IPS-18c (cell line): ENCODE measurements around the gene MBD5.

Experiments used
- H3K4me3 ChIP-seq: 2 replicates; pipeline ENCODE4 v1.7.0; 2013; ENCODE audit warnings: low read depth, mild to moderate bottlenecking, low read length, moderate library complexity; ENCODE audit not compliant: insufficient read depth
- H3K9me3 ChIP-seq: one replicate; pipeline ENCODE4 v1.6.1; 2013; ENCODE audit warnings: mild to moderate bottlenecking, low read length, moderate library complexity; ENCODE audit not compliant: control insufficient read depth, insufficient read depth

Gene MBD5

DNA sequence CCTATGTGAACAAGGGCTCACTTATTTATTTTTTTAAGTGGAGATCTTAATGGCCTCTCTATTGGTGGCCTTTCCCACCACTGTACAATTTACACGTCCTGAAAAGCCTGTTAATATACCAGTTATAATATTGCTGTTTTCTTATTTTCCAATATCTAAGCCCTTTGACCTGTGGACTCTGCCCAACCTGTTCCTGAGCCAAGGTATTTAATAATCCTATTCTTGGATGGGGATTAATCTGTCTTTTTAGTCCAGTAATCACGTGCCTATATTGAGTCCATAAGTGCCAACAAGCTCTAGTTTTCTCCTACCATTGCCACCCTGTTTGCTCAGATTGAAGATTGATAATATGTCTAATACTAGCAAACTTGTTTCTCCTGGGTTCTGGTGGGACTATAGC lies 42.7 kb downstream of the MBD5 start:
- H3K4me3 ChIP-seq: no peak overlapping the region
- H3K9me3 ChIP-seq: no peaks in the 10 kb centered on the region

GRCh38 chr2:148065936-148066335 lies 45.0 kb downstream of the MBD5 start:
- Histone ChIP-seq H3K4me3 (no peak overlapping the region), H3K9me3 (no peaks in the 10 kb centered on the region)

DNA sequence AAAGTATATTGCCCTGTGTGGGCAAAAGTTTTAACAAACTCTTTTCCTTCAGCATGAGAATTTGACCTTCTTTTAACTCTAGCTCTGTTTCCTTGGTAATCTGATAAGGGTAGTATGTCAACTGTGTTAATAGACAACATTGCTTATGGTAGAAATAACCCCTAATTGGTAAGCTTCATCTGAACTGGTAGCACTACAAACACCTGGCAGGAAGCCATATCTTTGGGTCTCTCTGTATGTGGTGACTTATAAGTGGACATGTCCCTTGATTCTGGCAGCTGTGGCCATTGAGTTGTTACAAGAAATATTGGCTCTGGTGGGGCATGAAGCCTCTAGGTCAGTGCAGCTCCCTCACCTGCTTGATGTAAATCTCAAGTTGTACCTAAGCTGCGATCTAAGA lies 46.9 kb downstream of the MBD5 start:
- H3K4me3 ChIP-seq: no peak overlapping the region

DNA sequence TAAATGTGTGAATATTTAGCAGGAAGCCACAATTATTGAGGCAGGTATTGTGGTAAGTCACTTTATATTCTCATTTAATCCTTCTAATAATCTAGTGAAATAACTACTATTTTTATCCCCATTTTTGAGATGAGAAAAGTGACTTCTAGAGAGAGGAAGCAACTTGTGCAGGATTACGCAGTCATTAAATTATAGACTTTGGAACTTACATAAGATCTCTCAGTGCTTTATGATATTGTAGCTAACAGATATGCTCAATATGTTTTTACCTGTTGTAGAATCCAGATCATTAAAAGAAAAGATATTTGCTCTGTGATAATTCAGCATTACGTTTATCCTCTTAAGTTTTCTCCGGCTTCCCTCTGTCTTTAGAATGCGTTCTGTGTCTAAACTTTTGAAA lies 50.5 kb downstream of the MBD5 start:
- Histone ChIP-seq H3K9me3 (no peaks in the 10 kb centered on the region), H3K4me3 (no peak overlapping the region)

More for the DNA sequence above, 46.9 kb downstream of the MBD5 start:
- H3K9me3 ChIP-seq: no peaks in the 10 kb centered on the region

DNA sequence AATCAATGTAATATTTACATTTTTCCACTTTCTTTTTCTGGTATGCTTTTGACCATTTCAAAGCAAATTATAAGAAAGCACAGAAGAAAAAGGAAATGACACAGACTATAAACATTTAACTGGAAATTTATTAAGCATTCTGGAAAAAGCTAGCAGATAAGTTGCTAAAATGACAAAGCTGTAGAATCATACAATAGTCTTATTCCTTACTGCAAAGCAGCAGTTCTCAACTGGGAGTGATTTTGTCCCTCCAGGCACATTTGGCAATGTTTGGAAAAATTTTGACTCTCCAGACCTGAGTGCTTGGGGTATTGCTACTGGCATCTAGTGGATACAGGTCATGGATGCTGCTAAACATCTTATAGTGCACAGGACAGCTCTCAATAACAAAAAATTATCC lies 75.1 kb downstream of the MBD5 start:
- Histone ChIP-seq H3K4me3 (no peak overlapping the region), H3K9me3 (no peaks in the 10 kb centered on the region)

- Histone ChIP-seq H3K9me3 (no peaks in the 10 kb centered on the region), H3K4me3 (no peak overlapping the region)
These were observed 81.8 kb downstream of the MBD5 start for GRCh38 chr2:148102641-148103040.

DNA sequence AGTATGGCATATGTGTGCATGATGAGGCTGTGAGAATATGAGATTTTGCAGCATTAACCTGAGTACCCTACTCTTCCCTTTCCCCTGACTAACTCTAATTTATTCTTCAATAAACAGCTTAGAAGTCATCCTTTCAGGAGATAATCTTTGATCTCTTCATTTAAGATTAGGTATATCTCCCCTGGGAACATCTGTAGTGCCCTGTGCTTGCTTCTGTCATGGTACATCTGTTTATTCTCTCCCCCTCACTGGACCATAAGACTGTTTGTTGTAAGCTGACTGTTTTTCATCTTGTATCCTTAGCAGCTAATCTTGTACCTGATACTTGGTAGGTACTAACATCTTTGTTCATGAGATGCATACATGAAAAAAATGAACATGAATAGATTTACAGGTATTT lies 83.1 kb downstream of the MBD5 start:
- Histone ChIP-seq H3K9me3 (no peaks in the 10 kb centered on the region), H3K4me3 (no peak overlapping the region)

DNA sequence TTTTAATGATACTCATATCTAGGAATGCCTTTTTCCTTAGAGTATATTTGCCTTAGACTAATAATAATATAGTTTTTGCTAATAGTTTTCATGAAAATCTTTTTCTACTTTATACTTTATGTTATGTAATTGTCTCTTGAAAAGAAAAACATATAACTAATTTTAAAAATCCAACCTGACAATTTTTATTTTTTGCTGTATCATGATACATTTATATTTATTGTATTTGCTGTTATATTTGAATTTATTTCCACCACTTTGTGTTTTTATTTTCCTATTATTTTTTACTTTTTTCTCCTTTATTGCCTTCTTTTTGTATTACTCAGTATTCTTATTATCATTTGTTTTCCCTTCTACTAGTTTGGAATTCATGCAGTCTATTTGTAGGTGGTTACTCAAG lies 85.4 kb downstream of the MBD5 start:
- Histone ChIP-seq H3K4me3 (no peak overlapping the region), H3K9me3 (no peaks in the 10 kb centered on the region)

DNA sequence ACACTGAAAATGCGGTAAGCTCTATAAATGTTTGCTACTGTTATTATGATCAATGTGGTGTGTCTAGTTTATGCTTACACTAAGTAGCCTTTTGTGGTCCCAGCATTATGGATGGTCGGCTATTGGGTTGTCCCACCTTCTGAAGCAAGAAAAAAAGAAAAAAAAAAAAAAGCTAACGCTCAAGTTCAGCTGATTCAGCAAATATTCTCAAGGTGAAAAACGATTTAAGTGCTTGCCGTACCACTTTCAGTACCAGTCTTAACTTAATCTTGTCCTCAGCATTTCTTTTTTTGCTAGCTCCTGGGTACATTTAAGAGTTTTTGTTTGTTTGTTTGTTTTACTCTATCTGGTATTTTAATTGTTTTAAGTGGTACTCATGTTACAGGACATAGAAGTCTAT lies 87.5 kb downstream of the MBD5 start:
- H3K9me3 ChIP-seq: no peaks in the 10 kb centered on the region
- no peak overlapping the region for H3K4me3 ChIP-seq

DNA sequence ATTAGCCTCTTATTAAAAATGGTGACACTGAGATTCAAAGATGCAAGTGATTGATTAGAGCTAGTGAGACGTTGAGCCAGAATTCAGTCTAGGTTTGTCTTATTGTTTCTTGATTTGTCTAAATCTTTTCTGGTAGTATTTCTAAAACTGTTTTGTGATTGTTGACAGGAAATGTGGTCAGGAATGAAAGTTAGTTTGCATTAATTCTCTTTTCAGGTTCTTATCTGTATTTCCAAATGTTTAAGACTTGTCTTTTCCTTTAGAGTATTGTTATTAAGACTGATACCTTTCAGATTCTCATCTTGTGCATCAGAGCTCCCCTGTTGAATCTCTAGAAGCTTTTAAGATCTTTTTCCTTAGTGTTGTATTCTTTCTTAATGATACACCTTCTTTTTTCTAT lies 89.3 kb downstream of the MBD5 start:
- Histone ChIP-seq H3K9me3 (no peaks in the 10 kb centered on the region), H3K4me3 (no peak overlapping the region)

DNA sequence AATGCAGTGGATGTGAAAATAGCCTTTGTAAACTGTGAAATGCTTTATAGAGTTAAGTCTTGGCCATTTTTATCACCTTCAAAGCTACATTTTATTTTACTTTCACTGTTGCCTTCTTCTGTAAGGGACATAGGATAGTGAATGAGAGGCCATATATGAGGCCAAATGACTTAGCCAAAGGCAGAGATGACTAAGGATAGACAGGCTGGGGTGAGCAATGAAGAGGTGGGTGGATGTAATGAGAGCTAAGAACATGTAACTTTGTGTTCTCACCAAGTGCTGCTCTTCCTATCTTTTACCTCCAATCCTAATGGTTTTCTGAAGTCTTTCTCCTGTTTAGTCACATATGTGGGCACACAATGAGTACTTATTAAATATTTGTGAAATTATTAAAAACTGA lies 101.9 kb downstream of the MBD5 start:
- no peak overlapping the region for H3K4me3 ChIP-seq

GRCh38 chr2:148124271-148124670 lies 103.4 kb downstream of the MBD5 start:
- Histone ChIP-seq H3K4me3 (no peak overlapping the region), H3K9me3 (no peaks in the 10 kb centered on the region)

More for the DNA sequence above, 101.9 kb downstream of the MBD5 start:
- H3K9me3 ChIP-seq: no peaks in the 10 kb centered on the region

GRCh38 chr2:148130581-148130980 lies 109.7 kb downstream of the MBD5 start:
- H3K9me3 ChIP-seq: no peaks in the 10 kb centered on the region

GRCh38 chr2:148132412-148132811 lies 111.5 kb downstream of the MBD5 start:
- Histone ChIP-seq H3K9me3 (no peaks in the 10 kb centered on the region), H3K4me3 (no peak overlapping the region)

More at GRCh38 chr2:148130581-148130980, 109.7 kb downstream of the MBD5 start:
- no peak overlapping the region for H3K4me3 ChIP-seq

DNA sequence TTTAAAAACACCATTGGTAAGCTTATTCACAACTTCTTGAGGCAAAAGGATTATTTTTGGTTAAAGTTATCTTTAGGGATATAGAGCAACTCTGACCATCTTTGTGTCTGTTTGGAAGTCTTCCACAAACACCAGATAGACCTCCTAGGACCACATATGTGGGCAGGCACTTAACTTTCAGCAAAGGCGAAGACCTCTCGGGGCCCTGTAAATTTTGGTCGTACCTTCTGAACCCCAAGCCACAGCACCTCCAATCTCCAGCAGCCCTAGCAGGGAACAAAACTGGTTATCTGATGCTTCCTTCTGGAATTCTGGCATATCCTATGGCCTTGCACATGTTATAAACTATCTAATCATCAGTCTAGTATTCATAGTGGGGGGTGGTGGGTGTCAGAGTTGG lies 114.8 kb downstream of the MBD5 start:
- Histone ChIP-seq H3K4me3 (no peak overlapping the region), H3K9me3 (no peaks in the 10 kb centered on the region)

DNA sequence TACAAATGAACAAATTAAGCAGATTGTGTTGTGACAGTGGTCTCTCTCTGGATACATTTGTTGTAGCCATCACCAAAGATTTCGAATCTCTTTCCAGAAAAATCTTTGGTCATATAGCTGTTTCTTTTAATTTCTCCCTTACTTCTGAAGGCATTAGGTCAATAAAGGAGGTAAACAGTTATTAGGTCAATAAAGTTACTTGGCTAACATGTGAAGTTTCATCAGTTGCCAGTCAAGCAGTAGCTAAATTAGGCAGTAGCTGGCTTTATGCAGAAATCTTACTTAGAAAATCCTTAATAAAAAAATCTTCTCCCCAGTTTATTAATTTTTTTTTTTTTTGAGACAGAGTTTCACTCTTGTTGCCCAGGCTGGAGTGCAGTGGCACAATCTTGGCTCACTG lies 115.5 kb downstream of the MBD5 start:
- H3K4me3 ChIP-seq: no peak overlapping the region
- no peaks in the 10 kb centered on the region for H3K9me3 ChIP-seq

DNA sequence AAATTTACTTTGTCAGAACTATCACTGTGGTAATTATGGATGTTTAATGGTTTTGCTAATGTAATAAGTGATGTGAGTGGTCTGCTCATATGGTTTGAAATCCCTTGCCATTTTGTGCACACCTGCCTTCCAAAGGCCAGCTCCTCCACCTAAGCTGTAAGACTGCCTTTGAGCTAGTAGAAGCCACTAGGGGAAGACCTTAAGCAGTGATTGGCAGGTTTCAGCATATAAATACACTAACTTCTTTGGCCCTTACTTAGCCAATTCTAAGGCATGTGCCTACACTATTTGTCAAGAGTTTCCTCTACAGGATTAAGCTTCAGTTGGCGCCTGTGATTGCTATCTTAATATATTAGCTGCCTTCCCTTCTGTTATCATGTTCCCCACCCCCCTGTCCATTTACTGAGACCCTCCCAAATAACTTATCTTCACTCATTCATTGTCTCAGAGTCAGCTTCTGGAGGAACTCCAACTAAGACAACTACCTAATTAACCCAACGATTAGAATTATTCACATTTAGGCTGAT lies 141.1 kb downstream of the MBD5 start:
- H3K4me3 ChIP-seq: no peak overlapping the region
- H3K9me3 ChIP-seq: no peaks in the 10 kb centered on the region

DNA sequence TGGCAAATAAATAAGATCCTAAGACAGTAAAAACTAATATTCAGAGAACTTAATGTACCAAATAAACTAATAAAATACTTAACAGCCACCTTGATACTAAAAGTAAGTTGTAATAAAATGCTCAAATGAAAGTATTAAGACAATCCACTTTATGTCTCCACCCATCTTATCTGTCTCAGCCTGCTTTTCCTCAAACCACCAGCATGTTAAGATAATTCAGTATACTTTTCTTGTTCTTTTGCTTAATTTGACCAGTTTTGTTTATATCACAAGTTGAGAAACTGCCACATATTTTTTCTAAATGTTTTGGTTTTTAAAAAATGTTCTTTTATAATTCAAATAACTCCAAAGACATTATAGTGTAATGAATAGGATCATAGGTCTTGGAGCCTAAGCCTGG lies 142.0 kb downstream of the MBD5 start:
- Histone ChIP-seq H3K4me3 (no peak overlapping the region), H3K9me3 (no peaks in the 10 kb centered on the region)

GRCh38 chr2:148165975-148166374 lies 145.1 kb downstream of the MBD5 start:
- no peak overlapping the region for H3K4me3 ChIP-seq
- no peaks in the 10 kb centered on the region for H3K9me3 ChIP-seq
